COLO829 (cell line): ENCODE data around the gene RIPOR2.
"Not testable (repeated sequence)": the region's sequence is repeated elsewhere in the genome, so short reads cannot be mapped to it uniquely, and the experiment has no call there.

Experiments used
- DNase-seq: peaks from one replicate; pipeline ENCODE4 v3.0.0; 2012; ENCODE audit warnings: low spot score

The RIPOR2 gene

GRCh38 chr6:24763578-24763977 lies 172.2 kb downstream of the RIPOR2 start:
- DNase-seq: no peak

- no peak for DNase-seq
These were observed 173.9 kb downstream of the RIPOR2 start for GRCh38 chr6:24761851-24762250.

GRCh38 chr6:24761193-24761835 lies 174.4 kb downstream of the RIPOR2 start:
- DNase-seq: no peak

- DNase-seq: no peak
These were observed 175.6 kb downstream of the RIPOR2 start for GRCh38 chr6:24760210-24760609.

GRCh38 chr6:24759718-24760117 lies 176.0 kb downstream of the RIPOR2 start:
- DNase-seq: no peak

GRCh38 chr6:24757611-24758010 lies 178.1 kb downstream of the RIPOR2 start:
- DNase-seq: no peak

- no peak for DNase-seq
These were observed 180.5 kb downstream of the RIPOR2 start for GRCh38 chr6:24755279-24755678.

- not testable (repeated sequence) for DNase-seq
These were observed 181.4 kb downstream of the RIPOR2 start for GRCh38 chr6:24754378-24754777.
